HG03439 (cell line): ENCODE results near the gene SH3GL3.

Experiments
- ATAC-seq: cut with Tn5 transposase; IDR thresholded peaks from one replicate; pipeline ENCODE4 v1.9.1; 2021; ENCODE audit warnings: mild to moderate bottlenecking, moderate library complexity; ENCODE audit not compliant: unreplicated experiment

Gene SH3GL3

GRCh38 chr15:83503595-83504364 lies 56.6 kb downstream of the SH3GL3 start:
- ATAC-seq, result no peak

DNA sequence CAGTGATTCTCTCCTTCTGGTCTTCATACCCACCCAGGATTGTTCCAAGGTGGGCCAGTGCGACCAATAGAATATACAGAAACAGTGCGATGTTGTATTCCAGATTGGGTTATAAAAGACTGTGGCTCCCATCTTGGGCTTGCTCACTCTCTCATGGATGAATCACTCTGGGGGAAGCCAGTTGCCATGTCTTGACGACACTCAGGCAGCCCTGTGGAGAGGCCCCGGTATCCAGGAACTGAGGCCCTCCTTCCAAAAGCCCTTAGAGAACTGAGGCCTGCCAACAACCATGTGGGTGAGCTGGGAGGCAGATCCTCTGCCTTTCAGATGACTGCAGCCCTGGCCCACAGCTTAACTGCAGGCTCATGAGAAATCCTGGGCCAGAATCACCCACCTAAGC lies 57.2 kb downstream of the SH3GL3 start:
- no peak for ATAC-seq

- ATAC-seq, result no peak
Measured at GRCh38 chr15:83510001-83510400, 62.9 kb downstream of the SH3GL3 start.

DNA sequence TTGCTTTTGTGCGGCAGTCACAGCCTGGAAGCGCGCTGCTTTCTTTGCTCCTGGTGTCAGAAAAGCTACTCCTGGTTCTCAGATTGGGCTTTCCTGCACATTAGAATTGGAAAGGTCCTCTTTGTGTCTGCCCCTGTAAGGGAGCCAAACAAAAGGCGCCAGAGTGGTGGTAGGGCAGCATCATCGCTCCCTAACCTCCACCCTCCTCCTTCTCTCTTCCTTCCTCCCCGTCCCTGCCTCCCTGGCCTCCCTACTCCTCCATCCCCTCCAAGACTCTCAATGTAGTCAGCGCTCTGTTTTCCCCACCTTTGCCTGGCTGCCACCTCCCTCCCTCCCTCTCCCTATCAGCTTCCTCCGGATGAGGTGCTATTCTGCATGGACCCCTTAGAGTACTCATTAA lies 65.3 kb downstream of the SH3GL3 start:
- ATAC-seq, result no peak

GRCh38 chr15:83514584-83514983 lies 67.4 kb downstream of the SH3GL3 start:
- no peak for ATAC-seq

- ATAC-seq, result no peak
Measured at GRCh38 chr15:83515164-83515563, 68.0 kb downstream of the SH3GL3 start.

- no peak for ATAC-seq
Measured at GRCh38 chr15:83516935-83517334, 69.8 kb downstream of the SH3GL3 start.

DNA sequence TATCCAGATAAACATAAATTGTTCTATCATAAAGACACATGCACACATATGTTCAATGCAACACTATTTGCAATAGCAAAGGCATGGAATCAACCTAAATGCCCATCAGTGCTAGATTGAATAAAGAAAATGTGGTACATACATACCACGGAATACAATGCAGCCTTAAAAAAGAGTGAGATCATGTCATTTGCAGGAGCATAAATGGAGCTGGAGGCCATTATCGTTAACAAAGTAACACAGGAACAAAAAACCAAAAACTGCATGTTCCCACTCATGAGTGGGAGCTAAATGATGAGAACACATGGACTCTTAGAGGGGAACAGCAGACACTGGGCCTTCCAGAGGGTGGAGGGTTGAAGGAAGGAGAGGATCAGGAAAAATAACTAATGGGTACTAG lies 79.2 kb downstream of the SH3GL3 start:
- no peak for ATAC-seq

- no peak for ATAC-seq
Measured at GRCh38 chr15:83533410-83533962, 86.3 kb downstream of the SH3GL3 start.

GRCh38 chr15:83537606-83538005 lies 90.5 kb downstream of the SH3GL3 start:
- no peak for ATAC-seq

DNA sequence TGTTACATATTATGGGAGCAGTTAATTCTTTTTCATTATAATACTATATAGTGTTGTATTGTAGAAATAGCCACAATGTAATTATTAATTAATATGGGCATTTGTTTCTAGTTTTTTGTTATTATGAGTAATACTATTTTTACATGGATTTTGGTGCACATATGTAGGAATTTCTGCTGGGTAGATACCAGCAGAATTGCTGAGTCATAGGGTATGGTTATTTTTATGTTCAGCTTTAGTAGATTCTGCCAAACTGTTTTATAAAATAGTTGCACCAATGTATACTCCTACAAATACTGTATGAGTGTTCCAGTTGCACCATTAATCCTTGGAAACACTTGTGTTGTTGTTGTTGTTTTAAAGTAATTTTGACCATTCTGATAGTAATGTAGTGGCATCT lies 91.5 kb downstream of the SH3GL3 start:
- no peak for ATAC-seq

GRCh38 chr15:83545804-83546511 lies 98.8 kb downstream of the SH3GL3 start:
- ATAC-seq, result no peak

- no peak for ATAC-seq
Measured at GRCh38 chr15:83546512-83546888, 99.4 kb downstream of the SH3GL3 start.

GRCh38 chr15:83547168-83547567 lies 100.0 kb downstream of the SH3GL3 start:
- no peak for ATAC-seq

DNA sequence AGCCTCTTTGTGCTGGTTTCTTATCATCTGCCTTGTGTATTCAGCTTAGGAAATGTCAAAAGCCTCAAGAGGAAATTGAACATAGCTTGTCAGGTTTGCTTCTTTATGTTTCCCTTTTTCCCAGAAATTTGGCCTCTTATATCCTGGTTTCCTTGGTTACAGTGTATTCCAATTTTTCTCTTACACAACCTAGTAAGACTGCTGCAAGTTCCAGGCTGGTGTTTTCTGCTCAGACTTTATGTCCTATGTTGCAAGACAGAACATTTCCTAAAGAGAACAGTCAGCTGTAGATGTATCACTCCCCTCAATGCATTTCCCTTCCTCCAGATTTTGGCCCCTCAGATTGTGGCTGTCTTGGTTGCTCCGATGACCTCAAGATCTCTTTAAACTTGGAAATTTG lies 102.5 kb downstream of the SH3GL3 start:
- no peak for ATAC-seq

- no peak for ATAC-seq
Measured at GRCh38 chr15:83554558-83554957, 107.4 kb downstream of the SH3GL3 start.

DNA sequence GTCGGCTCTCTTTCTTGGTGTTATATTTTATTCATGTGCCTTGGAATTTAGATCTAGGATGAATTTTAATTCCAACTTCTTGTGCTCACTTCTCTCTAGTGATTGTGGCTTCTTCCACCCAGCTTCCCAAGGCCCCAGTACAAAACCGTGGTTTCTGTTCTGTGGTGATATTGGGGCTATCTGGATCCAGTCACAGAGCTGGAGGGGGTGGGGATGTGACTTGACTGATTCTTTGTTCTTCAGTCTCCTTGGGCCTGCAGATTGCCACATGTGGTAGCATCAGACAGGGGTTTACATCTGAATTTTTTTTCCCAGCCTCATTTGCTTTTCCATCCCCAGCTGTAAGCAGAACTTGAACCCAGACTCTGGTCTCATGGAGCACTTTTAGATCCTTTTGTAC lies 108.2 kb downstream of the SH3GL3 start:
- ATAC-seq, result no peak

DNA sequence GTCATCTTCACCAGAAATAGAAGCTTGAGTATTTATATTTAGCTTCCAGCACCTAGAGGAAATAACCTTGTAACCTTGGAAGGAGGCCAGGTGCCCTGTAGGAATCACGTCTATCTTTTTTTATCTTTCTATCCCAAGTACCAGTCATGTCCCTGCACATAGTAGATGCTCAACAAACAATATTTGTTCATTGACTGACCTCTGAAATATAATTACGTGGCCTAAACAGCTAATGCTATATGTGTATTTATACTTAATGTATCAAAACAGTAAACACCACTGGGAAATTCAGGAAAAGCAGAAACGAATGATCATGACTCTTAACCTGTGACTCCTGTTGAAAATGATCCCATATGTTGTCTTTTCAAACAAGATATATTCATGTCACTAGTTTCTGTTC lies 108.9 kb downstream of the SH3GL3 start:
- no peak for ATAC-seq

DNA sequence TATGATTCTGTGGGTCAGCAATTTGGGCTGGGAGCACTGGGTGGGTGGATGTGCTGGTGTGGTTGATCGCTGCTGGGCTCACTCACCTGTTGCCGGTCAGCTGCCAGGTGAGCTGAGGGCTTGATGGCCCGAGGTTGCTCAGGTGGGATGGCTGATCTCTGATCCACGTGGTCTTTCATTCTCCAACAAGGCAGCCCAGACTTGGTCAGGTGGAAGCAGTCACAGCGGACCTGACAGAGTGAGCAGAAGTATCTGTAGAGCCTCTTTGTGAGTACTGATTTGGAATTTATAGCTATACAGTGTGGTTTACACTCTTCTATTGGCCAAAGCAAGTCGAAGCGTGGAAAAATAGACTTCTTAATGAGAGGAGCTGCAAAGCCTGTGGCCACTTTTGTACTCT lies 109.6 kb downstream of the SH3GL3 start:
- no peak for ATAC-seq

DNA sequence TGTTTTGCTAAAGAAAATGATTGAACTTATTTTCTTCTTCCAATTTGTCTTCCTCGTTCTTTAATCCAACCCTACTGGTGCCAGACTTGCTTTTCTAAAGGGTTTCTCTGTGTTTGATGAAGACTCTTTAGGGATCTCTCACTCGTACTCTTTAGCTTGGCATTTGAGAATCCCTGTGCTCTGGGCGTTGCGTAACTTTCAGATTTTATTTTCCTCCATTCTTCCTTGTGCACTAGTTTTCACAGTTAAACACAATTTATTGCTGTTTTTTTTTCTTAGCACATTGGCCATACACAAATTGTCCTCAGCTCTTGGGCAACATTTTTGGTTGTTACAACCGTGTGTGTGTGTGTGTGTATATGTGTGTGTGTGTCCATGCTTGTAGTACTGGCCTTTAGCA lies 111.0 kb downstream of the SH3GL3 start:
- no peak for ATAC-seq

DNA sequence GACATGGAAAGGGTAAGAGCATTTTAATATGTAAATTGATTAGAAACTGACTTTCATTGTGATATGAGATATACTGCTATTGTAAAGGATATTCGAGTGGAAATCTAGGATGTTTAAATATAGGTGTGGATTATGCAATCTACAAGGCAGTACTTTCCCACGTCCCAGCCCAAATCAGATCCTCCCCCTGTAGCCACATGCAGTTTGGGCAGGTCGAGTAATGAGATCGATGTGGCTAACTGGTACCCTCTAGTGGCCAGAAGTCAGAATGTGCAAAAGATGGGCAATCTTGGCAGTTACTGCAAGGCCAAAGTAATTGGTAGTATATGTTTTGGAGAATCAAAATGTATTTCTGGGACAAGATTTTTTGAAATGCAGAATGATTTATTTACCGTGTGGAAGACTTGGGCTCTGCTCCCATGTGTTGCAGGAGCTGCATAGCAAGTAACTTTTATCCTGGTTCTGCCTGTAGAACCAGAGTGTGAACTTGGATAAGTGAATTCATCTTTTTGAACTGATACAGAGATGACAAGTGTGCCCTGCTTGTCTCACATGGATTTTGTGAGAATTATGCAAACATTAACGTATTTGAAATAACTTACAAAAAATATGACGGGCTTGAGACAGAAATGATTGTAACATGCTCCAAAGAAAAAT lies 112.3 kb downstream of the SH3GL3 start:
- peak; percentile 56 for ATAC-seq

GRCh38 chr15:83561661-83562060 lies 114.5 kb downstream of the SH3GL3 start:
- ATAC-seq, result no peak
